Heart left ventricle (tissue), 13 donors: ENCODE measurements around the gene IL1B.

Experiments used
- CTCF ChIP-seq, 12 donors: fragments of 200-600 bp; sonication (generic) in 4 of 12; IDR thresholded peaks; one replicate each; pipeline versions ENCODE4 v1.5.0 to v1.8.0; 2018 to 2022; ENCODE audit warnings: antibody characterized with exemption in 12 of 12, mild to moderate bottlenecking in 5 of 12
- POLR2A ChIP-seq, 2 donors: fragments of 450-650 bp; IDR thresholded peaks; one replicate each; pipeline ENCODE4 v1.6.1; 2017; ENCODE audit warnings: antibody characterized with exemption in 2 of 2, mild to moderate bottlenecking in 2 of 2, moderate library complexity in 2 of 2
- donor health status: ischemic (EF 13 %, LVEDD 7.1; RV severe dilation, severe dysfunction).
- donor health status: DM: no; HTN: yes; CAD: no.
- donor health status: DM: no; HTN: no; CAD: no.
- donor health status: ischemic (EF 25% LVEDD 6.9; RV normal size, moderate dysfunction).
- donor health status: ischemic (EF 25% LVEDD 5.7; RV mildly dilated, moderate dysfunction).
- donor health status: ischemic (EF 35%, LVEDD 5.7; RV mildly dilated, moderate dysfunction).
- donor health status: nonischemic (EF 11% LVEDD 7.7; RV severe dilation, severe dysfunction).
- donor health status: DM: yes; HTN: yes; CAD: no.
- donor health status: PGD.
- donor health status: ischemic (EF 29% LVEDD 5.4; RV normal size, mild dysfunction).
- donor health status: nonischemic (EF 23%, LVEDD 6.1; RV moderate dilation, normal function).

DNA sequence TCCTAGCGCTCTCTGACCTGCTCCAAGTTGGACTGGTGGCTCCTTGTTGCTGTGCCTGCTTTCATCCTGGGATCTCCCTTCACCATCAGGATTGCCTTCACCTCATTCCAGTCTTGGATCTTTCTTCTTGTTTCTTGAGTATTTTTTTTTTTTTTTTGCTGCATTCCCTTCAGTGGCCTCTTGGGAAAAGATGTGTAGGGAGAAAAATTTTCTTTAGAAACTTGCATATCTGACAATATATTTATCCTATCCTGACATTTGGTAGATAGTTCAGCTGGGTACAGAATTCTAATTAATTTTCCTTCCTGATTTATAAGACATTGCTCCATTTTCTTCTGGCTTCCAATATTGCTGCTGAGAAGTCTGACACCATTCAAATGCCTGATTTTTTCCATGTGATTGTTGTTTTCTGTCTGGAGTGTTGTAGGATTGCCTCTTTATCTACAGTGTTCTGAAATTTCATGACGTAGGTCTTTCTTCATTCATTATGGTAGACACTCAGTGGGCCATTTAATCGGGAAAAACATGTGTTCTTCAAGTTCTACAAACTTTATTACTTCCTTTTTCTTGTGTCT lies 29.3 kb downstream of the IL1B start:
- TF ChIP-seq CTCF (IDR thresholded peaks at IDR 0.05) (no peak), POLR2A (IDR thresholded peaks at IDR 0.05) (no peak)
